ENCODE measurements around the gene USP25. TPM values are rescaled to one million over a fixed set of nuclear protein-coding genes. Genes with fewer than 3 reads are reported as not detected.

USP25 gene
- total and polyA plus RNA-seq, 2 of the 8 experiments (the other 6 are each of a cell fraction or from before 2014, with no cell fraction given), result 11.2 to 48.1 TPM

DNA sequence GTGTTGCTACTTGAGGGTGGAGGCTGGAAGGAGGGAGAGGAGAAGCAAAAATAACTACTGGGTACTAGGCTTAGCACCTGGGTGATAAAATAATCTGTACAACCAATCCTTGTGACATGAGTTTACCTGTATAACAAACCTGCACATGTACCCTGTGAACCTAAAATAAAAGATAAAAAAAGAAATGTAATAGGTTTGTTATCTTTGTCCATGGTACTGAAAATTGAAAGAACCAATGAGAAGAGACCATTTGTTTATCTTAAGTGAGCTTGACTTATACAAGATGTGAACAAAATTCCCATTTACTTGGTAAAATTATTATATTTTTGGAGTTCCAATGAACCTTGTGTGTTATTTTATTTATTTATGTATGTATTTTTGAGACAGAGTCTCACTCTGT is 11.1 kb upstream of the USP25 start:
- H3K27ac ChIP-seq (ENCODE audit: low read depth, low read length), result no peak overlapping the region
- H2BK120ac ChIP-seq (replicated peaks; ENCODE audit: low read depth, low read length), result no peak overlapping the region
- no peak overlapping the region for H3K4ac ChIP-seq (replicated peaks; ENCODE audit: insufficient read length, low read depth, low read length)
- no peak overlapping the region for H4K5ac ChIP-seq (ENCODE audit: insufficient read length, low read depth, low read length)
- H2BK12ac ChIP-seq (ENCODE audit: low read depth, low read length), result no peak overlapping the region
- H3K23me2 ChIP-seq (ENCODE audit: low read depth, low read length), result no peaks in the 10 kb centered on the region
- H3K27me3 ChIP-seq (replicated peaks in 1 of 4; ENCODE audit: control insufficient read depth in 3 of 4, extremely low read depth in 1 of 4, insufficient read depth in 3 of 4, low read length in 3 of 4), result no peaks in the 10 kb centered on the region
- no peak overlapping the region for H3K56ac ChIP-seq (replicated peaks; ENCODE audit: insufficient read length, low read depth, low read length)
- TF ChIP-seq TBP (IDR thresholded peaks at IDR 0.05; ENCODE audit: low read depth, low read length), result no peak
- no peak for TF ChIP-seq CBX5 (IDR thresholded peaks at IDR 0.05; ENCODE audit: low read depth, low read length)
- no peak for TF ChIP-seq ASH2L (IDR thresholded peaks at IDR 0.05; ENCODE audit: low read length)
- TF ChIP-seq CEBPB (IDR thresholded peaks at IDR 0.05; ENCODE audit: low read depth, low read length), result no peak
- TF ChIP-seq ZNF274 (IDR thresholded peaks at IDR 0.05; ENCODE audit: borderline replicate concordance, extremely low read depth, low read length), result no peak
- no peak for TF ChIP-seq RBBP5 (IDR thresholded peaks at IDR 0.05; ENCODE audit: borderline replicate concordance, low read depth, low read length)
- TF ChIP-seq PHF8 (conservative IDR thresholded peaks at IDR 0.05; ENCODE audit: low read depth, low read length), result no peak
- TF ChIP-seq CBX8 (IDR thresholded peaks at IDR 0.05; ENCODE audit: borderline replicate concordance, low read depth, low read length), result no peak
- TF ChIP-seq CREB1 (IDR thresholded peaks at IDR 0.05), result no peak
- TF ChIP-seq CHD1 (IDR thresholded peaks at IDR 0.05; ENCODE audit: low read depth, low read length), result no peak
- TF ChIP-seq HDAC6 (IDR thresholded peaks at IDR 0.05; ENCODE audit: low read depth, low read length), result no peak
- no peak for TF ChIP-seq BCL11A (IDR thresholded peaks at IDR 0.05; ENCODE audit: low read depth in 2 of 2, low read length in 2 of 2)
- TF ChIP-seq, protein P1, sequence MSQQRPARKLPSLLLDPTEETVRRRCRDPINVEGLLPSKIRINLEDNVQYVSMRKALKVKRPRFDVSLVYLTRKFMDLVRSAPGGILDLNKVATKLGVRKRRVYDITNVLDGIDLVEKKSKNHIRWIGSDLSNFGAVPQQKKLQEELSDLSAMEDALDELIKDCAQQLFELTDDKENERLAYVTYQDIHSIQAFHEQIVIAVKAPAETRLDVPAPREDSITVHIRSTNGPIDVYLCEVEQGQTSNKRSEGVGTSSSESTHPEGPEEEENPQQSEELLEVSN (IDR thresholded peaks at IDR 0.05), result no peak
- TF ChIP-seq KDM4A (IDR thresholded peaks at IDR 0.05; ENCODE audit: low read depth, low read length, severe bottlenecking), result no peak
- no peak for TF ChIP-seq RXRA (IDR thresholded peaks at IDR 0.05; ENCODE audit: insufficient read depth, low read depth, low read length)
- no peak for TF ChIP-seq BACH1 (IDR thresholded peaks at IDR 0.05; ENCODE audit: low read length)
- TF ChIP-seq SP2 (IDR thresholded peaks at IDR 0.05; ENCODE audit: low read length), result no peak
- H2AK5ac ChIP-seq (ENCODE audit: low read depth, low read length), result no peak overlapping the region
- H2AFZ ChIP-seq (ENCODE audit: low read length), result no peak overlapping the region
- no peak overlapping the region for H2BK5ac ChIP-seq (ENCODE audit: low read depth, low read length)
- no peak overlapping the region for H4K91ac ChIP-seq (replicated peaks; ENCODE audit: insufficient read length, low read length)
- H3K4me3 ChIP-seq (ENCODE audit: extremely low read depth in 1 of 4, insufficient read depth in 2 of 4, low read depth in 3 of 4, low read length in 4 of 4), result no peak overlapping the region
- no peaks in the 10 kb centered on the region for H3K36me3 ChIP-seq (ENCODE audit: control insufficient read depth in 2 of 4, insufficient read depth in 4 of 4, low read length in 3 of 4)
- no peak overlapping the region for H4K8ac ChIP-seq (ENCODE audit: extremely low read depth, insufficient read depth, low read length)
- no peaks in the 10 kb centered on the region for H3K79me2 ChIP-seq (ENCODE audit: control insufficient read depth in 1 of 2, insufficient read depth in 2 of 2, low read length in 2 of 2)
- no peak overlapping the region for H3K18ac ChIP-seq (ENCODE audit: extremely low read depth, low read length)
- H3K14ac ChIP-seq (ENCODE audit: insufficient read length), result no peak overlapping the region
- H3K79me1 ChIP-seq (ENCODE audit: low read depth, low read length), result no peaks in the 10 kb centered on the region
- H3K23ac ChIP-seq (ENCODE audit: insufficient read length), result no peak overlapping the region
- POLR2A ChIA-PET (ENCODE audit: partially characterized antibody), result no interaction called here
- CTCF ChIA-PET (ENCODE audit: partially characterized antibody), result no interaction called here
- H3K4me1 ChIP-seq (replicated peaks in 1 of 4; ENCODE audit: control insufficient read depth in 3 of 4, insufficient read depth in 4 of 4, low read length in 3 of 4), result no peaks in the 10 kb centered on the region; a peak in 2 of 7 replicates
- no peak overlapping the region for H3K4me2 ChIP-seq (ENCODE audit: insufficient read depth in 1 of 2, low read depth in 2 of 2, low read length in 2 of 2)
- no peak overlapping the region for H2BK20ac ChIP-seq (ENCODE audit: low read length)
- DNase-seq (ENCODE audit: low read depth in 1 of 2, low spot score in 2 of 2), result no peak
- FAIRE-seq, result no peak
- no peak overlapping the region for H3K9ac ChIP-seq (replicated peaks in 1 of 4; ENCODE audit: extremely low read depth in 1 of 4, low read depth in 3 of 4, low read length in 3 of 4)
- H3K9me3 ChIP-seq (ENCODE audit: insufficient read depth in 2 of 2, low read depth in 1 of 2, low read length in 1 of 2), result no peaks in the 10 kb centered on the region
- no peaks in the 10 kb centered on the region for H4K20me1 ChIP-seq (replicated peaks in 1 of 2; ENCODE audit: control insufficient read depth in 1 of 2, insufficient read depth in 2 of 2, low read length in 2 of 2)
- no peak overlapping the region for H2BK15ac ChIP-seq (ENCODE audit: low read length)

All from H1 (cell line).